ENCODE data around the gene BAX. TPM values are rescaled to one million over a fixed set of nuclear protein-coding genes. Genes with fewer than 3 reads are reported as not detected.

BAX gene
- polyA plus RNA-seq, 2 of the 4 experiments (the other 2 are of a cell fraction) = 134 to 299 TPM

DNA sequence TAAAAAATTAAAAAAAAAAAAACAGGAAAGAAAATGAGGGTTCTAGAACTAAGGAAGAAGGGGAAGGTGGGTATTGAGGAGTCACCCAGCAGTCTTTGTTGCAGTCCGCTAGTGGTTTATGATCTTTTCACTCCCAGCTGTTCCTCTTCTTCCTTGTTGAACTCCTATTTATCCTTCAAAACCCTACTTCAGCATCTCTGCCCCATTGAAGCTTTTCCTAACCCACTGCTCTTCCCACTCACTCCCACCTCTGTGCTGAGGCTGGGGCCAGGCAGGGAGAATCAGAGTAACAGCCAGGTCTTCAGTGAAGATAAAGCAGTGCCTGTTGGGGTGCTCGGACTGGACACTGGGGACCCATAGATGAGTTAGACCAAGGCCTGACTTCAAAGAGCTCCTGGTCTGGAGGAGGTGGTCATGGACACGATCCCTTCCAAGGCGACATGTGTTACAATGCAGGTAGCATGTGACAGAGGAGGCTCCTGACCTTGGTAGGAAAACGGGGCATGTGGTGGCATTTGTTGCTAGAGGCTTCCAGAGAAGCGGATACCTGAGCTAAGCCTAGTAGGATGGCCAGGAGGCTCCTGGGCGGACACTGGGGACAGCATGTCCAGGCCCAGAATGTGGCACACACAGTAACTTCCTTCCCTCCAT, 50.4 kb downstream of the BAX start:
- POLR2A ChIA-PET = no interaction called here
- no peak for FAIRE-seq
- no peak overlapping the region for H3K27ac ChIP-seq
- H3K4me2 ChIP-seq = no peak overlapping the region
- no peak for DNase-seq (ENCODE audit: low read depth in 1 of 2, low spot score in 1 of 2)
- TF ChIP-seq NR3C1 (IDR thresholded peaks at IDR 0.05) (no peak), CBX2 (IDR thresholded peaks at IDR 0.05; ENCODE audit: borderline replicate concordance, low read depth) (no peak), SMC3 (IDR thresholded peaks at IDR 0.05) (no peak), POLR2A (IDR thresholded peaks at IDR 0.05; ENCODE audit: low read length) (no peak), HOXB5 (CRISPR knock-in tag; IDR thresholded peaks at IDR 0.05) (no peak), TP53 (CRISPR knock-in tag; IDR thresholded peaks at IDR 0.05) (no peak), HOXA7 (CRISPR knock-in tag; IDR thresholded peaks at IDR 0.05) (no peak), ZNF302 (CRISPR knock-in tag; IDR thresholded peaks at IDR 0.05) (no peak), GATA3 (IDR thresholded peaks at IDR 0.05; ENCODE audit: borderline replicate concordance) (no peak), HMGXB4 (CRISPR knock-in tag; IDR thresholded peaks at IDR 0.05; ENCODE audit: borderline replicate concordance) (no peak), EHF (CRISPR knock-in tag; IDR thresholded peaks at IDR 0.05) (no peak), EP300 (IDR thresholded peaks at IDR 0.05) (no peak)
- TF ChIP-seq, protein P1, sequence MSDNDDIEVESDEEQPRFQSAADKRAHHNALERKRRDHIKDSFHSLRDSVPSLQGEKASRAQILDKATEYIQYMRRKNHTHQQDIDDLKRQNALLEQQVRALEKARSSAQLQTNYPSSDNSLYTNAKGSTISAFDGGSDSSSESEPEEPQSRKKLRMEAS (IDR thresholded peaks at IDR 0.05) = no peak
- H3K4me1 ChIP-seq = no peaks in the 10 kb centered on the region
- no peak for ATAC-seq
- no peak overlapping the region for H3K4me3 ChIP-seq
- no peaks in the 10 kb centered on the region for H3K9me3 ChIP-seq
- 97% methylated on average over 7 of the region's 7 CpGs for WGBS (ENCODE audit: missing lambda C conversion rate)
- CTCF ChIA-PET = interaction anchor here (0.7 to 21.8 kb wide), 12 partner anchors 8 to 203 kb away, joined by 3 to 408 read pairs (median 4); partner anchors contain the start of genes GYS1, LHB and RUVBL2

DNA sequence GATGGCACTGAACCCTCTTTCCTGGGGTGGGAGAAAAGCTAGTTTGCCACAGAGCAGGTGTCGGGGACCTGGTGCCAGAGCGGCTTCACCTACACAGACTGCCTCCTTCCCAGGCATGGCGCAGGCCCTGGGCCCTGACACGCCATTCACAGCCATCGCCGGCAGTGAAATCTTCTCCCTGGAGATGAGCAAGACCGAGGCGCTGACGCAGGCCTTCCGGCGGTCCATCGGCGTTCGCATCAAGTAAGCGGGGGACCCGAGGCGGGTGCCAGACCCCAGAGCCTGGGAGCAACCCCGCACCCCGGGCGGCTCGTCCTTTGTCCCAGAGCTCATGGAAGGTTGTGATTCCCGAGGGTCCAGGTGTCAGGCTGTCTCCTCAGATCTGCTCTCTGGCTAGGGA, 52.2 kb downstream of the BAX start:
- H3K4me1 ChIP-seq = no peaks in the 10 kb centered on the region
- no peak overlapping the region for H3K4me2 ChIP-seq
- TF ChIP-seq SMC3 (IDR thresholded peaks at IDR 0.05) = no peak
- TF ChIP-seq CTCF (IDR thresholded peaks at IDR 0.05) = no peak
- no peak for TF ChIP-seq HMGXB4 (CRISPR knock-in tag; IDR thresholded peaks at IDR 0.05; ENCODE audit: borderline replicate concordance)
- TF ChIP-seq, protein P1 (IDR thresholded peaks at IDR 0.05) = no peak
- TF ChIP-seq HEYL (CRISPR knock-in tag; IDR thresholded peaks at IDR 0.05) = no peak
- TF ChIP-seq ESRRA (IDR thresholded peaks at IDR 0.05; ENCODE audit: borderline replicate concordance, low read length) = no peak
- TF ChIP-seq, protein P2, sequence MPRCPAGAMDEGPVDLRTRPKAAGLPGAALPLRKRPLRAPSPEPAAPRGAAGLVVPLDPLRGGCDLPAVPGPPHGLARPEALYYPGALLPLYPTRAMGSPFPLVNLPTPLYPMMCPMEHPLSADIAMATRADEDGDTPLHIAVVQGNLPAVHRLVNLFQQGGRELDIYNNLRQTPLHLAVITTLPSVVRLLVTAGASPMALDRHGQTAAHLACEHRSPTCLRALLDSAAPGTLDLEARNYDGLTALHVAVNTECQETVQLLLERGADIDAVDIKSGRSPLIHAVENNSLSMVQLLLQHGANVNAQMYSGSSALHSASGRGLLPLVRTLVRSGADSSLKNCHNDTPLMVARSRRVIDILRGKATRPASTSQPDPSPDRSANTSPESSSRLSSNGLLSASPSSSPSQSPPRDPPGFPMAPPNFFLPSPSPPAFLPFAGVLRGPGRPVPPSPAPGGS (IDR thresholded peaks at IDR 0.05) = no peak
- POLR2A ChIA-PET = no interaction called here
- FAIRE-seq = no peak
- no peak overlapping the region for H3K4me3 ChIP-seq
- H3K9me3 ChIP-seq = no peaks in the 10 kb centered on the region
- no peak for DNase-seq (ENCODE audit: low read depth in 1 of 2, low spot score in 1 of 2)
- no peak; a peak in 1 of 6 replicates for ATAC-seq
- CTCF ChIA-PET = interaction anchor here (0.6 to 21.8 kb wide), 12 partner anchors 9 to 218 kb away, joined by 3 to 408 read pairs (median 4); partner anchors contain the start of genes GYS1, LHB and RUVBL2
- WGBS (ENCODE audit: missing lambda C conversion rate) = 94% methylated on average over 20 of the region's 22 CpGs
- H3K27ac ChIP-seq = no peak overlapping the region
